CD4-positive, alpha-beta T cell (primary cell): ENCODE measurements around the gene JPT2. TPM values are rescaled to one million over a fixed set of nuclear protein-coding genes. Genes with fewer than 3 reads are reported as not detected.
A peak's percentile ranks its signal among the peaks of the same experiment; 100 is the strongest.

Source experiments
- ATAC-seq: fragments of 200-7000 bp; cut with Tn5 transposase; one replicate; pipeline ENCODE4 v1.10.0; 2022; ENCODE audit warnings: mild to moderate bottlenecking; ENCODE audit not compliant: poor library complexity
- CTCF ChIA-PET: fragments of 350-600 bp; sonication (Branson Sonifier 250); formaldehyde crosslinking; loops from one replicate; lab custom pipeline; 2021; ENCODE audit warnings: antibody characterized with exemption, inconsistent platforms; lab: Charles Lee
- POLR2A ChIA-PET: fragments of 350-600 bp; sonication (Branson Sonifier 250); formaldehyde crosslinking; loops from one replicate; lab custom pipeline; 2021; ENCODE audit warnings: antibody characterized with exemption, inconsistent platforms; lab: Charles Lee
- DNase-seq, 14 experiments: peaks; one replicate each; pipeline ENCODE4 v3.0.0-alpha.2; 2013 to 2020; ENCODE audit warnings: mixed read lengths in 2 of 14
- H3K27ac ChIP-seq, 2 donors: one replicate each; pipeline versions ENCODE4 v1.5.1 to v1.7.0; 2013; ENCODE audit warnings: low read length in 2 of 2, low read depth in 1 of 2, mild to moderate bottlenecking in 1 of 2
- H3K27me3 ChIP-seq, 2 experiments: 1 replicate in 1 of 2; 2 replicates in 1 of 2; pipeline versions ENCODE4 v1.6.1 to v1.7.0; 2013; ENCODE audit warnings: low read length in 2 of 2, control low read depth in 1 of 2, mild to moderate bottlenecking in 1 of 2, moderate library complexity in 1 of 2; ENCODE audit not compliant: insufficient read depth in 2 of 2, control insufficient read depth in 1 of 2
- H3K36me3 ChIP-seq: one replicate; pipeline ENCODE4 v1.6.1; 2013; ENCODE audit warnings: low read length, control low read depth; ENCODE audit not compliant: insufficient read depth
- H3K4me1 ChIP-seq: one replicate; pipeline ENCODE4 v1.6.1; 2013; ENCODE audit warnings: low read length, control low read depth; ENCODE audit not compliant: insufficient read depth
- H3K4me3 ChIP-seq: one replicate; pipeline ENCODE4 v1.5.1; 2013; ENCODE audit warnings: mild to moderate bottlenecking, low read length, moderate library complexity
- H3K9me3 ChIP-seq, 2 experiments: 1 replicate in 1 of 2; 2 replicates in 1 of 2; pipeline versions ENCODE4 v1.6.1 to v1.7.0; 2013; ENCODE audit warnings: low read length in 2 of 2, mild to moderate bottlenecking in 2 of 2, control low read depth in 1 of 2, moderate library complexity in 1 of 2; ENCODE audit not compliant: control insufficient read depth in 1 of 2, insufficient read depth in 1 of 2
- H3K27ac Mint-ChIP-seq: one replicate; pipeline ENCODE4 v1.8.0; 2020; ENCODE audit warnings: mixed read lengths
- H3K27me3 Mint-ChIP-seq: one replicate; pipeline ENCODE4 v1.8.0; 2021; ENCODE audit warnings: mixed read lengths
- H3K36me3 Mint-ChIP-seq: one replicate; pipeline ENCODE4 v1.8.0; 2021; ENCODE audit warnings: low read depth, mixed read lengths
- H3K4me1 Mint-ChIP-seq: one replicate; pipeline ENCODE4 v1.8.0; 2021; ENCODE audit warnings: low read depth, mixed read lengths
- H3K4me3 Mint-ChIP-seq: one replicate; pipeline ENCODE4 v1.8.0; 2020; ENCODE audit warnings: mild to moderate bottlenecking, mixed read lengths
- H3K9me3 Mint-ChIP-seq: one replicate; pipeline ENCODE4 v1.8.0; 2020; ENCODE audit warnings: mixed read lengths
- intact Hi-C, 2 experiments: fragments of 100-400 bp; cut with DNase I in 1 of 2; cut with micrococcal nuclease in 1 of 2; formaldehyde crosslinking; loops; one replicate each; pipeline versions ENCODE4 v1.15.1 to v1.9.0; 2023 to 2025; cut with DNase I, micrococcal nuclease
- total RNA-seq, 174 experiments: library from RNA in 2 of 174; stranded (reverse) in 2 of 174; gene quantifications; one replicate each; pipeline ENCODE4 v1.2.3 and lab custom pipeline; 2021 to 2026
- TF ChIP-seq, protein P1 (sequence below): fragments of 200-600 bp; IDR thresholded peaks from one replicate; pipeline ENCODE4 v1.8.0; 2022; ENCODE audit warnings: antibody characterized with exemption, mild to moderate bottlenecking

The JPT2 gene
- total RNA-seq, 2 experiments from 2014 or later = 2.5 to 3.2 TPM

DNA sequence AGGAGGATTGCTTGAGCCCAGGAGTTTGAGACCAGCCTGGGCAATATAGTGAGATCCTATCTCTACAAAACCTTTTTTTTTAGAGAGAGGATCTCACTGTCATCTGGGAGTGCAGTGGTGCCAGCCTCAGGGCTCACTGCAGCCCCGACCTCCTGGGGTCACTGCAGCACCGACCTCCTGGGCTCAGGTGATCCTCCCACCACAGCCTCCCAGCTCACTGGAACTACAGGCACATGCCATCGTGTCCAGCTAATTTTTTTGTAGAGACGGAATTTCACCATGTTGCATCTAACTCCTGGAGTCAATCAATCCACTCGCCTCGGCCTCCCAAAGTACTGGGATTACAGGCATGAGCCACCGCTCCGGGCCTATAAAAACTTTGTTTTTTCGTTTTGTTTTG, 43.3 kb downstream of the JPT2 start:
- peaks cover 12% of the 10 kb centered on the region for H3K36me3 Mint-ChIP-seq
- no peaks in the 10 kb centered on the region for H3K27me3 Mint-ChIP-seq
- H3K27ac Mint-ChIP-seq = no peak overlapping the region
- H3K9me3 ChIP-seq = no peaks in the 10 kb centered on the region
- H3K27ac ChIP-seq = no peak overlapping the region
- H3K27me3 ChIP-seq = no peaks in the 10 kb centered on the region
- no peaks in the 10 kb centered on the region for H3K9me3 Mint-ChIP-seq
- H3K36me3 ChIP-seq = peaks cover 19% of the 10 kb centered on the region
- intact Hi-C loops = no loop called here
- DNase-seq (no peak), ATAC-seq (no peak)
- H3K4me1 Mint-ChIP-seq = peaks cover 35% of the 10 kb centered on the region
- POLR2A ChIA-PET = interaction anchor here (1.2 kb wide), 2 partner anchors 11 to 61 kb away, joined by 3 to 6 read pairs; partner anchors contain the start of genes NUBP2 and SPSB3
- peaks cover 50% of the 10 kb centered on the region for H3K4me1 ChIP-seq
- no peak overlapping the region for H3K4me3 ChIP-seq
- CTCF ChIA-PET = interaction anchor here (0.7 kb wide), 1 partner anchor 269 kb away, joined by 4 read pairs; no protein-coding TSS in a partner anchor
- TF ChIP-seq, protein P1, sequence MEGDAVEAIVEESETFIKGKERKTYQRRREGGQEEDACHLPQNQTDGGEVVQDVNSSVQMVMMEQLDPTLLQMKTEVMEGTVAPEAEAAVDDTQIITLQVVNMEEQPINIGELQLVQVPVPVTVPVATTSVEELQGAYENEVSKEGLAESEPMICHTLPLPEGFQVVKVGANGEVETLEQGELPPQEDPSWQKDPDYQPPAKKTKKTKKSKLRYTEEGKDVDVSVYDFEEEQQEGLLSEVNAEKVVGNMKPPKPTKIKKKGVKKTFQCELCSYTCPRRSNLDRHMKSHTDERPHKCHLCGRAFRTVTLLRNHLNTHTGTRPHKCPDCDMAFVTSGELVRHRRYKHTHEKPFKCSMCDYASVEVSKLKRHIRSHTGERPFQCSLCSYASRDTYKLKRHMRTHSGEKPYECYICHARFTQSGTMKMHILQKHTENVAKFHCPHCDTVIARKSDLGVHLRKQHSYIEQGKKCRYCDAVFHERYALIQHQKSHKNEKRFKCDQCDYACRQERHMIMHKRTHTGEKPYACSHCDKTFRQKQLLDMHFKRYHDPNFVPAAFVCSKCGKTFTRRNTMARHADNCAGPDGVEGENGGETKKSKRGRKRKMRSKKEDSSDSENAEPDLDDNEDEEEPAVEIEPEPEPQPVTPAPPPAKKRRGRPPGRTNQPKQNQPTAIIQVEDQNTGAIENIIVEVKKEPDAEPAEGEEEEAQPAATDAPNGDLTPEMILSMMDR = no peak
- H3K4me3 Mint-ChIP-seq = no peak overlapping the region

DNA sequence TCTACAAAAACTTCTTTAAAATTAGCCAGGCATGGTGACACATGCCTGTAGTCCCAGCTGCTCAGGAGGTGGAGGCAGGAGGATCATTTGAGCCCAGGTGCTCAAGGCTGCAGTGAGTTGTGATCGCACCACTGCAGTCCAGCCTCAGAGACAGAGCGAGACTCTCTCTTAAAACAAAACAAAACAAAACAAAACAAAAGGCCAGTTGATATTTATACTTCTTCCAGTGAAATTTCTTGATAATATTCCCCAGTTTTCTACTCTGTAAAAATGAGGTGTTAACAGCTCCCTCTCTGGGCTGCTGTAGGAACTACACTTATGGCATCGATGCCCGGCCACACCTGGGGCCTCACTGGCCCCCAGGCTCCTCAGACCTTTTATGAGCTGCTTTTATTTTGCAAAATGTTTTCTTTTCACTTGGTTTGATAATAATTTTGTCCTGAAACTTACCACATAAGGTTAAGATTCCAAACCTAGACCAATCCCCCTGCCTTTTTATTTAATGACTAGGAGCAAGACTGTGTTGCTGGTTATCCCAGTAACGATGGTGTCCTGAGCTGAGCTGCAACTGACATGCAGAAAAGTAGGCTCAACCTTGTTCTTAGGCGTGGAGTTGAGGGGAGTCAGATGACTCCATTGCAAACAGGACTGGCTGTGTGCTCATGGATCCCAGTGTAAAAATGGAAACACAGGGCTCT, 45.5 kb downstream of the JPT2 start:
- TF ChIP-seq, protein P1 = peak; percentile 91
- Histone ChIP-seq H3K4me3 (no peak overlapping the region), H3K4me1 (peaks cover 51% of the 10 kb centered on the region), H3K36me3 (peaks cover 40% of the 10 kb centered on the region), H3K27ac (no peak overlapping the region), H3K27me3 (no peaks in the 10 kb centered on the region), H3K9me3 (no peaks in the 10 kb centered on the region)
- Mint-ChIP-seq H3K4me1 (peaks cover 45% of the 10 kb centered on the region), H3K27ac (peak overlapping the region; percentile 61), H3K27me3 (no peaks in the 10 kb centered on the region), H3K9me3 (no peaks in the 10 kb centered on the region), H3K36me3 (peaks cover 26% of the 10 kb centered on the region), H3K4me3 (peak overlapping the region; percentile 5)
- POLR2A ChIA-PET = no interaction called here
- peak in 12 of 14 experiments; percentile 14 to 70 (median 39) for DNase-seq
- CTCF ChIA-PET = interaction anchor here (0.9 to 1.2 kb wide), 3 partner anchors 30 to 360 kb away, joined by 3 to 4 read pairs (median 3); partner anchors contain the start of gene JPT2
- peak; percentile 41 for ATAC-seq
- intact Hi-C loops = loop anchor here in 1 of 2 experiments (1.0 kb wide), 1 partner anchor 17 kb away; the partner anchor contains the start of gene MAPK8IP3

DNA sequence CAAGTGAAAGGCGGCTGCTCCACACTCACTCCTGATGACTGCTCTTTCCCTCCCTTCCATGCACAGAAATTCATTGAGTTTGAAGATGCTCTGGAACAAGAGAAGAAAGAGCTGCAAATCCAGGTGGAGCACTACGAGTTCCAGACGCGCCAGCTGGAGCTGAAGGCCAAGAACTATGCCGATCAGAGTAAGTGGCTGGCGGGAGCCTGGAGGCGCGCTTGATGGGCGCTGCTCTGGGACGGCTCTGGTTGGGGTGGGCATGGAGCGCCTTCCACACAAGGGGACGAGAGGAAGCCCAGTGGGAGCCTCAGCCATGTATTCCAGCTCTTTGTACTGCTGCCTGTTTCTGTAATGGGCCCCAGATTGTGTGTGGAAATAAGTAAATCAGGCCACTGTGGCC, 46.4 kb downstream of the JPT2 start:
- no peak overlapping the region for H3K27ac Mint-ChIP-seq
- DNase-seq (no peak), ATAC-seq (no peak)
- no peaks in the 10 kb centered on the region for H3K9me3 Mint-ChIP-seq
- Histone ChIP-seq H3K27me3 (no peaks in the 10 kb centered on the region), H3K4me3 (no peak overlapping the region), H3K36me3 (peaks cover 47% of the 10 kb centered on the region), H3K9me3 (no peaks in the 10 kb centered on the region), H3K27ac (no peak overlapping the region), H3K4me1 (peaks cover 44% of the 10 kb centered on the region)
- H3K27me3 Mint-ChIP-seq = no peaks in the 10 kb centered on the region
- peaks cover 35% of the 10 kb centered on the region for H3K36me3 Mint-ChIP-seq
- intact Hi-C loops = no loop called here
- ChIA-PET POLR2A (no interaction called here), CTCF (interaction anchor here (0.9 to 1.2 kb wide), 2 partner anchors 46 to 361 kb away, joined by 3 to 4 read pairs; partner anchors contain the start of gene JPT2)
- H3K4me1 Mint-ChIP-seq = peaks cover 38% of the 10 kb centered on the region
- no peak overlapping the region for H3K4me3 Mint-ChIP-seq
- TF ChIP-seq, protein P1 = no peak
